ENCODE results near the gene HTR3D.

DNA sequence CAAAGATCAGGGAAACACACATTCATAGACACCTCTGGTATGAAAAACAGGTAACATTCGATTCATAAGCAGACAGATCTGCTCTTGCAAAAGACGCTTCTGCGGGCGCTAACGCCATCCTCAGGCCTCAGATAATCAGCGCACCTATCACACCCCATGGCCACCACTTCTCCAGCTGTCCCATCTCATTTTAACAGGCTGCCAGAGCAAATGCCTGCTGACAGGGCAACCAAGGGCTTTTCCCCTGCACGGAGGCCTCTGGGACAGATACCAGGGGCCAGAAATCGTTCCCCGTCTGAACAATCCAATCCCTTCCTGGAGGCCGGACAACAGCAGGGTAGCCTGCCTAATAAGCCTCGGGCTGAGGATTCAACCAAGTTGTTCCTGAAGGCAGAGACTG, 29.1 kb upstream of the HTR3D start:
- TF ChIP-seq ZC3H10 (CRISPR knock-in tag; IDR thresholded peaks at IDR 0.05) (no peak), RARB (CRISPR knock-in tag; IDR thresholded peaks at IDR 0.05) (no peak)

Data from SK-N-SH treated with all-trans-retinoic acid at 6 μM for 48 hours (cell line).